HG02642 (cell line): ENCODE results near the gene ANKRD66.

Source experiments
- ATAC-seq: cut with Tn5 transposase; IDR thresholded peaks from one replicate; pipeline ENCODE4 v1.9.1; 2021; ENCODE audit warnings: mild to moderate bottlenecking; ENCODE audit not compliant: unreplicated experiment, poor library complexity

The ANKRD66 gene

GRCh38 chr6:46787871-46788540 lies 41.3 kb downstream of the ANKRD66 start:
- no peak for ATAC-seq

GRCh38 chr6:46788791-46789190 lies 42.1 kb downstream of the ANKRD66 start:
- ATAC-seq: no peak

GRCh38 chr6:46789434-46790354 lies 43.0 kb downstream of the ANKRD66 start:
- no peak for ATAC-seq

GRCh38 chr6:46790355-46790874 lies 43.7 kb downstream of the ANKRD66 start:
- ATAC-seq: no peak

GRCh38 chr6:46792635-46793034 lies 45.9 kb downstream of the ANKRD66 start:
- no peak for ATAC-seq

GRCh38 chr6:46793138-46793537 lies 46.4 kb downstream of the ANKRD66 start, which contains the start of gene MEP1A:
Gene MEP1A (plus strand): TSS chr6:46793389. CDS start chr6:46793399, 10 bp downstream.
- no peak for ATAC-seq

- no peak for ATAC-seq
Observed at GRCh38 chr6:46794068-46794467, 47.3 kb downstream of the ANKRD66 start.

GRCh38 chr6:46795816-46796215 lies 49.1 kb downstream of the ANKRD66 start:
- ATAC-seq: no peak

GRCh38 chr6:46796848-46797580 lies 50.3 kb downstream of the ANKRD66 start:
- no peak for ATAC-seq

- ATAC-seq: no peak
Observed at GRCh38 chr6:46799657-46800056, 52.9 kb downstream of the ANKRD66 start.

- ATAC-seq: no peak
Observed at GRCh38 chr6:46808806-46809205, 62.1 kb downstream of the ANKRD66 start.
